ENCODE measurements around the gene INCA1.

Gene INCA1

GRCh38 chr17:4970273-4970672, 27.0 kb downstream of the INCA1 start:
- H3K9ac ChIP-seq (ENCODE audit: insufficient read length): no peak overlapping the region
- H3K36me3 ChIP-seq (ENCODE audit: insufficient read depth, low read length): peaks cover 12% of the 10 kb centered on the region

GRCh38 chr17:4969551-4970173, 27.7 kb downstream of the INCA1 start:
- no peak overlapping the region for H3K4me3 ChIP-seq
- peak overlapping the region; percentile 36; the same call in 1 of the 2 replicates for H3K27ac ChIP-seq
- H3K9me3 ChIP-seq (ENCODE audit: low read depth, low read length): no peaks in the 10 kb centered on the region
- no peak for DNase-seq (ENCODE audit: low read depth, low spot score)
- peak overlapping the region; percentile 37 for H3K9ac ChIP-seq (ENCODE audit: insufficient read length)
- TF ChIP-seq EZH2 (IDR thresholded peaks at IDR 0.05) (no peak), POLR2AphosphoS5 (IDR thresholded peaks at IDR 0.05; ENCODE audit: borderline replicate concordance, low read depth, low read length) (no peak), FOXP2 (optimal IDR thresholded peaks at IDR 0.05; ENCODE audit: control extremely low read depth, extremely low read length, insufficient read depth) (no peak)
- H3K36me3 ChIP-seq (ENCODE audit: insufficient read depth, low read length): peaks cover 14% of the 10 kb centered on the region

More at GRCh38 chr17:4970273-4970672, 27.0 kb downstream of the INCA1 start:
- TF ChIP-seq FOXP2 (optimal IDR thresholded peaks at IDR 0.05; ENCODE audit: control extremely low read depth, extremely low read length, insufficient read depth) (no peak), POLR2AphosphoS5 (IDR thresholded peaks at IDR 0.05; ENCODE audit: borderline replicate concordance, low read depth, low read length) (no peak)
- Histone ChIP-seq H3K9me3 (ENCODE audit: low read depth, low read length) (no peaks in the 10 kb centered on the region), H3K4me3 (no peak overlapping the region), H3K27ac (no peak overlapping the region)
- DNase-seq (ENCODE audit: low read depth, low spot score): no peak

GRCh38 chr17:4969047-4969550, 28.2 kb downstream of the INCA1 start:
- Histone ChIP-seq H3K27ac (peak overlapping the region; percentile 36; the same call in 1 of the 2 replicates), H3K4me3 (peak overlapping the region; percentile 98)

GRCh38 chr17:4968486-4969046, 28.8 kb downstream of the INCA1 start:
- no peak for DNase-seq (ENCODE audit: low read depth, low spot score)
- peak overlapping the region; percentile 98 for H3K27ac ChIP-seq
- peaks cover 14% of the 10 kb centered on the region for H3K36me3 ChIP-seq (ENCODE audit: insufficient read depth, low read length)
- TF ChIP-seq EZH2 (IDR thresholded peaks at IDR 0.05) (no peak), POLR2AphosphoS5 (IDR thresholded peaks at IDR 0.05; ENCODE audit: borderline replicate concordance, low read depth, low read length) (no peak), FOXP2 (optimal IDR thresholded peaks at IDR 0.05; ENCODE audit: control extremely low read depth, extremely low read length, insufficient read depth) (no peak)
- peak overlapping the region; percentile 89 for H3K9ac ChIP-seq (ENCODE audit: insufficient read length)
- H3K9me3 ChIP-seq (ENCODE audit: low read depth, low read length): no peaks in the 10 kb centered on the region
- H3K4me3 ChIP-seq: peak overlapping the region; percentile 98

More at GRCh38 chr17:4969047-4969550, 28.2 kb downstream of the INCA1 start:
- TF ChIP-seq FOXP2 (optimal IDR thresholded peaks at IDR 0.05; ENCODE audit: control extremely low read depth, extremely low read length, insufficient read depth) (no peak), POLR2AphosphoS5 (IDR thresholded peaks at IDR 0.05; ENCODE audit: borderline replicate concordance, low read depth, low read length) (no peak), EZH2 (IDR thresholded peaks at IDR 0.05) (no peak)
- no peak for DNase-seq (ENCODE audit: low read depth, low spot score)
- H3K9me3 ChIP-seq (ENCODE audit: low read depth, low read length): no peaks in the 10 kb centered on the region
- H3K9ac ChIP-seq (ENCODE audit: insufficient read length): peak overlapping the region; percentile 89
- peaks cover 14% of the 10 kb centered on the region for H3K36me3 ChIP-seq (ENCODE audit: insufficient read depth, low read length)

GRCh38 chr17:4967539-4968485, 29.5 kb downstream of the INCA1 start, which contains the start of gene SPAG7:
Gene SPAG7 (minus strand): TSS chr17:4967817. CDS start chr17:4967804, 13 bp downstream.
- Histone ChIP-seq H3K9me3 (ENCODE audit: low read depth, low read length) (no peaks in the 10 kb centered on the region), H3K36me3 (ENCODE audit: insufficient read depth, low read length) (peaks cover 14% of the 10 kb centered on the region), H3K27ac (peak within 1 kb of the TSS; percentile 98), H3K4me3 (peak within 1 kb of the TSS; percentile 98), H3K9ac (ENCODE audit: insufficient read length) (peak within 1 kb of the TSS; percentile 89)
- TF ChIP-seq FOXP2 (optimal IDR thresholded peaks at IDR 0.05; ENCODE audit: control extremely low read depth, extremely low read length, insufficient read depth): peak; percentile 10
- TF ChIP-seq POLR2AphosphoS5 (IDR thresholded peaks at IDR 0.05; ENCODE audit: borderline replicate concordance, low read depth, low read length): peak; percentile 51; the same call in 1 of the 2 replicates
- no peak for TF ChIP-seq EZH2 (IDR thresholded peaks at IDR 0.05)
- peak; percentile 66 for DNase-seq (ENCODE audit: low read depth, low spot score)

GRCh38 chr17:4966844-4967538, 30.3 kb downstream of the INCA1 start:
- Histone ChIP-seq H3K9ac (ENCODE audit: insufficient read length) (peak overlapping the region; percentile 89), H3K4me3 (peak overlapping the region; percentile 98), H3K27ac (peak overlapping the region; percentile 98), H3K9me3 (ENCODE audit: low read depth, low read length) (no peaks in the 10 kb centered on the region), H3K36me3 (ENCODE audit: insufficient read depth, low read length) (peaks cover 14% of the 10 kb centered on the region)
- TF ChIP-seq POLR2AphosphoS5 (IDR thresholded peaks at IDR 0.05; ENCODE audit: borderline replicate concordance, low read depth, low read length): no peak
- TF ChIP-seq EZH2 (IDR thresholded peaks at IDR 0.05): no peak
- TF ChIP-seq FOXP2 (optimal IDR thresholded peaks at IDR 0.05; ENCODE audit: control extremely low read depth, extremely low read length, insufficient read depth): no peak
- peak; percentile 90 for DNase-seq (ENCODE audit: low read depth, low spot score)

- H3K4me3 ChIP-seq: no peak overlapping the region
- peaks cover 17% of the 10 kb centered on the region for H3K36me3 ChIP-seq (ENCODE audit: insufficient read depth, low read length)
- H3K27ac ChIP-seq: no peak overlapping the region
- no peaks in the 10 kb centered on the region for H3K9me3 ChIP-seq (ENCODE audit: low read depth, low read length)
- TF ChIP-seq FOXP2 (optimal IDR thresholded peaks at IDR 0.05; ENCODE audit: control extremely low read depth, extremely low read length, insufficient read depth) (no peak), EZH2 (IDR thresholded peaks at IDR 0.05) (no peak), POLR2AphosphoS5 (IDR thresholded peaks at IDR 0.05; ENCODE audit: borderline replicate concordance, low read depth, low read length) (no peak)
- no peak for DNase-seq (ENCODE audit: low read depth, low spot score)
- no peak overlapping the region for H3K9ac ChIP-seq (ENCODE audit: insufficient read length)
These were observed 31.9 kb downstream of the INCA1 start for GRCh38 chr17:4965311-4965986.

All from SK-N-MC (cell line).